Left lung (tissue), 10 donors: ENCODE measurements around the gene GPATCH1. TPM values are rescaled to one million over a fixed set of nuclear protein-coding genes. Genes with fewer than 3 reads are reported as not detected.
A peak's percentile ranks its signal among the peaks of the same experiment; 100 is the strongest.
"Not testable (repeated sequence)": the region's sequence is repeated elsewhere in the genome, so short reads cannot be mapped to it uniquely, and the experiment has no call there.

Experiments used
- ATAC-seq: fragments of 200-7000 bp; cut with Tn5 transposase; one replicate; pipeline ENCODE4 v1.9.1; 2020; ENCODE audit warnings: moderate library complexity
- DNase-seq, 4 donors: peaks; one replicate each; pipeline ENCODE4 v3.0.0-alpha.2; 2013 to 2020
- H3K27ac ChIP-seq, 2 donors: fragments of 200-600 bp; sonication (generic) in 1 of 2; one replicate each; pipeline versions ENCODE4 v1.5.0 to v1.8.0; 2020 to 2021
- H3K27me3 ChIP-seq, 2 donors: fragments of 200-600 bp; sonication (generic) in 1 of 2; one replicate each; pipeline versions ENCODE4 v1.5.0 to v1.8.0; 2020 to 2021
- H3K36me3 ChIP-seq, 2 donors: fragments of 200-600 bp; sonication (generic) in 1 of 2; one replicate each; pipeline versions ENCODE4 v1.5.0 to v1.8.0; 2020 to 2021
- H3K4me1 ChIP-seq, 2 donors: fragments of 200-600 bp; one replicate each; pipeline ENCODE4 v1.8.0; 2021
- H3K4me3 ChIP-seq, 2 donors: fragments of 200-600 bp; sonication (generic) in 1 of 2; one replicate each; pipeline versions ENCODE4 v1.5.0 to v1.8.0; 2020 to 2021; ENCODE audit warnings: mild to moderate bottlenecking in 1 of 2
- H3K9me3 ChIP-seq, 2 donors: fragments of 200-600 bp; sonication (generic) in 1 of 2; one replicate each; pipeline versions ENCODE4 v1.5.0 to v1.8.0; 2020 to 2021
- intact Hi-C, 2 donors: fragments of 100-400 bp; cut with DNase I; formaldehyde crosslinking; loops; one replicate each; pipeline versions ENCODE4 v1.11.2 to v1.14.2; 2022
- polyA plus RNA-seq, 6 donors: library from polyadenylated mRNA; unstranded; fragments of 120-200 nt; gene quantifications; one replicate each; pipeline ENCODE4 v1.2.1, GENCODE V29; 2013; ENCODE audit not compliant: insufficient read length in 6 of 6
- total RNA-seq, 2 donors: library from RNA; stranded (reverse); fragmentation: NEBNext Ultra II Directional; extraction: Animal tissue kit (Norgen Biotek cat#: 25700); gene quantifications; one replicate each; pipeline ENCODE4 v1.2.1, GENCODE V29; 2021
- TF ChIP-seq, protein P1 (sequence below), 2 donors: fragments of 200-600 bp; sonication (generic) in 1 of 2; IDR thresholded peaks; one replicate each; pipeline versions ENCODE4 v1.5.0 to v1.8.0; 2021; ENCODE audit warnings: antibody characterized with exemption in 2 of 2
- donor health status: DM: no; HTN: yes; CAD: no.
- donor health status: DM: no; HTN: no; CAD: no.

Gene GPATCH1
- total and polyA plus RNA-seq, 8 donors, result 5.4 to 19.9 (median 15.7) TPM

GRCh38 chr19:33152176-33152575 is 71.2 kb downstream of the GPATCH1 start:
- intact Hi-C loops, result no loop called here
- ATAC-seq (no peak), DNase-seq (peak in 1 of 4 donors; percentile 44)
- H3K9me3 ChIP-seq, result no peaks in the 10 kb centered on the region
- H3K36me3 ChIP-seq, result no peaks in the 10 kb centered on the region
- H3K4me1 ChIP-seq, result peaks cover 0 to 23% of the 10 kb centered on the region in 2 donors
- peak overlapping the region in 1 of 2 donors; percentile 6 for H3K27ac ChIP-seq
- no peak overlapping the region for H3K4me3 ChIP-seq
- H3K27me3 ChIP-seq, result no peaks in the 10 kb centered on the region
- TF ChIP-seq, protein P1, sequence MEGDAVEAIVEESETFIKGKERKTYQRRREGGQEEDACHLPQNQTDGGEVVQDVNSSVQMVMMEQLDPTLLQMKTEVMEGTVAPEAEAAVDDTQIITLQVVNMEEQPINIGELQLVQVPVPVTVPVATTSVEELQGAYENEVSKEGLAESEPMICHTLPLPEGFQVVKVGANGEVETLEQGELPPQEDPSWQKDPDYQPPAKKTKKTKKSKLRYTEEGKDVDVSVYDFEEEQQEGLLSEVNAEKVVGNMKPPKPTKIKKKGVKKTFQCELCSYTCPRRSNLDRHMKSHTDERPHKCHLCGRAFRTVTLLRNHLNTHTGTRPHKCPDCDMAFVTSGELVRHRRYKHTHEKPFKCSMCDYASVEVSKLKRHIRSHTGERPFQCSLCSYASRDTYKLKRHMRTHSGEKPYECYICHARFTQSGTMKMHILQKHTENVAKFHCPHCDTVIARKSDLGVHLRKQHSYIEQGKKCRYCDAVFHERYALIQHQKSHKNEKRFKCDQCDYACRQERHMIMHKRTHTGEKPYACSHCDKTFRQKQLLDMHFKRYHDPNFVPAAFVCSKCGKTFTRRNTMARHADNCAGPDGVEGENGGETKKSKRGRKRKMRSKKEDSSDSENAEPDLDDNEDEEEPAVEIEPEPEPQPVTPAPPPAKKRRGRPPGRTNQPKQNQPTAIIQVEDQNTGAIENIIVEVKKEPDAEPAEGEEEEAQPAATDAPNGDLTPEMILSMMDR (IDR thresholded peaks at IDR 0.05), result no peak

DNA sequence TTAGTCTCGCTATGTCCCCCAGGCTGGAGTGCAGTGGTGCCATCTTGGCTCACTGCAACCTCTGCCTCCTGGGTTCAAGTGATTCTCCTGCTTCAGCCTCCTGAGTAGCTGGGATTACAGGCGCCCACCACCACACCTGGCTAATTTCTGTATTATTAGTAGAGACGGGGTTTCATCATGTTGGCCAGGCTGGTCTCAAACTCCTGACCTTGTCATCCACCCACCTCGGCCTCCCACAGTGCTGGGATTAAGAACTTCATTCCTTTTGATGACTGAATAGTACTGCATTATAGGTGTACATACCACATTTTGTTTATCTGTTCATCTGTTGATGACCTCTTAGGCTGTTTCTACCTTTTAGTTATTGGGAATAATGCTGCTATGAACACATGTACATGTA is 71.6 kb downstream of the GPATCH1 start:
- peaks cover 0 to 23% of the 10 kb centered on the region in 2 donors for H3K4me1 ChIP-seq
- H3K27me3 ChIP-seq, ATAC-seq, H3K9me3 ChIP-seq, DNase-seq, H3K4me3 ChIP-seq, intact Hi-C loops, H3K36me3 ChIP-seq: not testable (repeated sequence)
- peak overlapping the region in 1 of 2 donors; percentile 6 for H3K27ac ChIP-seq

DNA sequence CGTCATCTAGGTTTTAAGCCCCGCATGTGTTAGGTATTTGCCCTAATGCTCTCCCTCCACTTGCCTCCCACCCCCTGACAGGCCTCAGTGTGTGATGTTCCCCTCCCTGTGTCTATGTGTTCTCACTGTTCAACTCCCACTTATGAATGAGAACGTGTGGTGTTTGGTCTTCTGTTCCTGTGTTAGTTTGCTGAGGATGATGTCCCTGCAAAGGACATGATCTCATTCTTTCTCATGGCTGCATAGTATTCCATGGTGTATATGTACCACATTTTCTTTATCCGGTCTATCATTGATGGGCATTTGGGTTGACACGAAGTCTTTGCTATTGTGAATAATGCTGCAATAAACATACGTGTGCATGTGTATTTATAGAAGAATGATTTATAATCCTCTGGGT is 73.3 kb downstream of the GPATCH1 start:
- H3K9me3 ChIP-seq, DNase-seq, H3K27ac ChIP-seq, H3K4me3 ChIP-seq, H3K36me3 ChIP-seq, intact Hi-C loops, H3K27me3 ChIP-seq, ATAC-seq: not testable (repeated sequence)
- H3K4me1 ChIP-seq, result peaks cover 0 to 33% of the 10 kb centered on the region in 2 donors

DNA sequence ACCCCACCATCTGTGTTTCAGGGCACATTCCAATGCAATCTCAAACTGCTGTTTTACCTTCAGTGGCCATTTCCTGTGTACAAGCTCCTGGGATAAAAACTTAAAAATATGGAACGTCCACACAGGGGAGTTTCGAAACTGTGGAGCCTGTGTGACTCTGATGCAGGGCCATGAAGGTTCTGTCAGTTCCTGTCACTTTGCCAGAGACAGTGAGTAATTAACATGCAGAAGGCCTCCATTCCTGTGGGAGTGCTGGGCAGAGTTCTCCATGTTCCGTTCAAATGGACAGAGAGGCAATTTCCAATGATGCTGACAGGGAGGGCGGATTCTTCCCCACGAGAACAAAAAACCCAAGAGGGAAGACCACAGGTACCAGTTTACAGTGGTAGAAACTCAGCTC is 75.4 kb downstream of the GPATCH1 start:
- TF ChIP-seq, protein P1 (IDR thresholded peaks at IDR 0.05), result no peak
- H3K9me3 ChIP-seq, result no peaks in the 10 kb centered on the region
- intact Hi-C loops, result no loop called here
- H3K36me3 ChIP-seq, result no peaks in the 10 kb centered on the region
- no peak overlapping the region for H3K4me3 ChIP-seq
- no peak overlapping the region for H3K27ac ChIP-seq
- peaks cover 0 to 47% of the 10 kb centered on the region in 2 donors for H3K4me1 ChIP-seq
- no peaks in the 10 kb centered on the region for H3K27me3 ChIP-seq
- ATAC-seq (no peak), DNase-seq (no peak)

- ATAC-seq (no peak), DNase-seq (peak in 1 of 4 donors; percentile 73)
- TF ChIP-seq, protein P1 (IDR thresholded peaks at IDR 0.05), result no peak
- H3K4me3 ChIP-seq, result no peak overlapping the region
- no peaks in the 10 kb centered on the region for H3K9me3 ChIP-seq
- peak overlapping the region in 1 of 2 donors; percentile 45 for H3K27ac ChIP-seq
- intact Hi-C loops, result no loop called here
- H3K36me3 ChIP-seq, result no peaks in the 10 kb centered on the region
- H3K27me3 ChIP-seq, result no peaks in the 10 kb centered on the region
- H3K4me1 ChIP-seq, result peaks cover 0 to 43% of the 10 kb centered on the region in 2 donors
Measured at GRCh38 chr19:33157906-33158305, 76.9 kb downstream of the GPATCH1 start.

GRCh38 chr19:33158365-33158764 is 77.4 kb downstream of the GPATCH1 start:
- Histone ChIP-seq H3K9me3 (no peaks in the 10 kb centered on the region), H3K27me3 (no peaks in the 10 kb centered on the region), H3K4me3 (no peak overlapping the region), H3K27ac (peak overlapping the region in 1 of 2 donors; percentile 45), H3K4me1 (peaks cover 0 to 43% of the 10 kb centered on the region in 2 donors), H3K36me3 (no peaks in the 10 kb centered on the region)
- ATAC-seq (peak; percentile 39), DNase-seq (no peak)
- TF ChIP-seq, protein P1 (IDR thresholded peaks at IDR 0.05), result no peak
- intact Hi-C loops, result no loop called here
